Measurements from ENCODE around the gene ZNF408. TPM values are rescaled to one million over a fixed set of nuclear protein-coding genes. Genes with fewer than 3 reads are reported as not detected.

Gene ZNF408
- polyA plus RNA-seq, 1 donor from 2014 or later: 9.1 TPM

DNA sequence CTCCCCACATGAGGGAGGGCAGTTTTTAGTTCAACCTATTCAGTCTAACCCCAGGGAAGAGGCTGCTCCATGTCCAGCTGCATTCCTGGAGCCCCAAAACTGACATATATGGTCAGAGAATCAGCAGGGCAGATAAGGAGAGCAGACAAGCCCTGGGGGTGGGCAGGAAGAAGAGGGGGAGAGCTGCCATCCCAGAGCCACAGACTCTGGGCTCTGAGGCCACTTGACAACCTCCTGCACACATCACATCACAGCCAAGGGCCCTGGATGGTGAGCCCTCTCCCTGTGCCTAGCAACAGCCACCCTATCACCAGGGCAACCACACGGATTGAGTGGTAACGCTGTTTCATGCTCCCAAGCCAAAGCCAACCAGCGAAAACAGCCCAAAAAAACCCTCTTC lies 3.5 kb upstream of the ZNF408 start:
- no peaks in the 10 kb centered on the region for H4K20me1 ChIP-seq (ENCODE audit: insufficient read depth)
- H3K9ac ChIP-seq (ENCODE audit: low read length): no peak overlapping the region
- H3K79me2 ChIP-seq (replicated peaks; ENCODE audit: insufficient read depth, low read length): peaks cover 24% of the 10 kb centered on the region
- no peaks in the 10 kb centered on the region for H3F3A ChIP-seq (ENCODE audit: insufficient read depth, low read length, poor library complexity, severe bottlenecking)
- H3K9me3 ChIP-seq (ENCODE audit: low read length): no peaks in the 10 kb centered on the region
- no peak overlapping the region for H2AFZ ChIP-seq (ENCODE audit: low read depth, low read length)
- no peaks in the 10 kb centered on the region for H3K9me2 ChIP-seq (ENCODE audit: insufficient read depth, low read length)
- H3K36me3 ChIP-seq (ENCODE audit: insufficient read depth, low read length): no peaks in the 10 kb centered on the region
- H3K4me3 ChIP-seq (ENCODE audit: low read length): no peak overlapping the region
- TF ChIP-seq SMC3 (conservative IDR thresholded peaks at IDR 0.05; ENCODE audit: poor library complexity): no peak
- no peak for TF ChIP-seq RAD21 (conservative IDR thresholded peaks at IDR 0.05)
- TF ChIP-seq TAF1 (IDR thresholded peaks at IDR 0.05; ENCODE audit: low read depth): no peak
- TF ChIP-seq EP300 (conservative IDR thresholded peaks at IDR 0.05; ENCODE audit: poor library complexity, severe bottlenecking): no peak
- no peak for TF ChIP-seq POLR2AphosphoS5 (IDR thresholded peaks at IDR 0.05)
- no peak overlapping the region for H3K27ac ChIP-seq (ENCODE audit: low read length)
- no peak overlapping the region for H3K4me2 ChIP-seq (ENCODE audit: low read length)
- H3K27me3 ChIP-seq (ENCODE audit: insufficient read depth, low read depth, low read length): no peaks in the 10 kb centered on the region

DNA sequence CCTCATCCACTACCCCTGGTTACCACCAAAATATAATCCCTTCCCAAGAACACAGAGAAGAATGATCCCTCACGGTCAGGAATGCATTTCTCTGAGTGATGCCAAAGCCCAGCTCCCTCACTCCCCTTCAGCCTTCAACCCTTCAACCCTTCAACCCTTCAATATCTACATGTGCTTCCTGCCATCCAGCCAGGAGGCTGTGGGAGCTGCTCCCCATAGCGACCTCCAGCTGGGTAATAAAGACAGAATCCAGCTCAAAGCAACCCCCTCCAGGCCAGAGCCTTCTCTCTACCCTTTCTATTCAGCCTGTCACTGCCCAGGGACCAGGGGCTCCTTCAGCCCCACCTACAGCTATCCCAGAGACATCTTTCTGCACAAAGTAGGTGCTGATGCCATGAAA lies 3.1 kb upstream of the ZNF408 start:
- Histone ChIP-seq H3K4me3 (ENCODE audit: low read length) (no peak overlapping the region), H3K9me3 (ENCODE audit: low read length) (no peaks in the 10 kb centered on the region), H4K20me1 (ENCODE audit: insufficient read depth) (no peaks in the 10 kb centered on the region), H3K4me2 (ENCODE audit: low read length) (no peak overlapping the region), H3K27ac (ENCODE audit: low read length) (no peak overlapping the region), H3K9ac (ENCODE audit: low read length) (no peak overlapping the region), H3F3A (ENCODE audit: insufficient read depth, low read length, poor library complexity, severe bottlenecking) (no peaks in the 10 kb centered on the region), H3K27me3 (ENCODE audit: insufficient read depth, low read depth, low read length) (no peaks in the 10 kb centered on the region), H3K9me2 (ENCODE audit: insufficient read depth, low read length) (no peaks in the 10 kb centered on the region), H3K36me3 (ENCODE audit: insufficient read depth, low read length) (no peaks in the 10 kb centered on the region), H3K79me2 (replicated peaks; ENCODE audit: insufficient read depth, low read length) (peaks cover 28% of the 10 kb centered on the region), H2AFZ (ENCODE audit: low read depth, low read length) (no peak overlapping the region)
- TF ChIP-seq TAF1 (IDR thresholded peaks at IDR 0.05; ENCODE audit: low read depth): no peak
- TF ChIP-seq REST (IDR thresholded peaks at IDR 0.05; ENCODE audit: borderline replicate concordance): no peak
- TF ChIP-seq SMC3 (conservative IDR thresholded peaks at IDR 0.05; ENCODE audit: poor library complexity): no peak
- no peak for TF ChIP-seq POLR2AphosphoS5 (IDR thresholded peaks at IDR 0.05)
- no peak for TF ChIP-seq RAD21 (conservative IDR thresholded peaks at IDR 0.05)
- no peak for TF ChIP-seq EZH2 (IDR thresholded peaks at IDR 0.05; ENCODE audit: borderline replicate concordance, insufficient read depth, low read length, poor library complexity, severe bottlenecking)
- no peak for TF ChIP-seq EP300 (conservative IDR thresholded peaks at IDR 0.05; ENCODE audit: poor library complexity, severe bottlenecking)
- TF ChIP-seq, protein P1, sequence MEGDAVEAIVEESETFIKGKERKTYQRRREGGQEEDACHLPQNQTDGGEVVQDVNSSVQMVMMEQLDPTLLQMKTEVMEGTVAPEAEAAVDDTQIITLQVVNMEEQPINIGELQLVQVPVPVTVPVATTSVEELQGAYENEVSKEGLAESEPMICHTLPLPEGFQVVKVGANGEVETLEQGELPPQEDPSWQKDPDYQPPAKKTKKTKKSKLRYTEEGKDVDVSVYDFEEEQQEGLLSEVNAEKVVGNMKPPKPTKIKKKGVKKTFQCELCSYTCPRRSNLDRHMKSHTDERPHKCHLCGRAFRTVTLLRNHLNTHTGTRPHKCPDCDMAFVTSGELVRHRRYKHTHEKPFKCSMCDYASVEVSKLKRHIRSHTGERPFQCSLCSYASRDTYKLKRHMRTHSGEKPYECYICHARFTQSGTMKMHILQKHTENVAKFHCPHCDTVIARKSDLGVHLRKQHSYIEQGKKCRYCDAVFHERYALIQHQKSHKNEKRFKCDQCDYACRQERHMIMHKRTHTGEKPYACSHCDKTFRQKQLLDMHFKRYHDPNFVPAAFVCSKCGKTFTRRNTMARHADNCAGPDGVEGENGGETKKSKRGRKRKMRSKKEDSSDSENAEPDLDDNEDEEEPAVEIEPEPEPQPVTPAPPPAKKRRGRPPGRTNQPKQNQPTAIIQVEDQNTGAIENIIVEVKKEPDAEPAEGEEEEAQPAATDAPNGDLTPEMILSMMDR (IDR thresholded peaks at IDR 0.05; ENCODE audit: poor library complexity, severe bottlenecking): no peak
- TF ChIP-seq MXI1 (conservative IDR thresholded peaks at IDR 0.05; ENCODE audit: poor library complexity, severe bottlenecking): no peak
